Kidney (tissue), 14 donors: ENCODE measurements around the gene CPT1C. TPM values are rescaled to one million over a fixed set of nuclear protein-coding genes. Genes with fewer than 3 reads are reported as not detected.

Experiments used
- DNase-seq, 5 donors: peaks; one replicate each; pipeline ENCODE4 v3.0.0-alpha.2; 2013 to 2020
- FAIRE-seq: peaks from 2 replicates; lab custom pipeline; 2012; peaks lifted over from hg19 to GRCh38; lab: Jason Lieb, UNC
- H3K27ac ChIP-seq, 2 donors: one replicate each; pipeline ENCODE4 v1.7.0; 2013; ENCODE audit warnings: low read depth in 2 of 2, low read length in 2 of 2, inconsistent platforms in 1 of 2
- H3K27me3 ChIP-seq: one replicate; pipeline ENCODE4 v1.7.1; 2013; ENCODE audit warnings: low read length, inconsistent platforms; ENCODE audit not compliant: control insufficient read depth, insufficient read depth
- H3K36me3 ChIP-seq, 3 donors: one replicate each; pipeline versions ENCODE4 v1.7.0 to v1.7.1; 2013; ENCODE audit warnings: low read length in 3 of 3, control low read depth in 1 of 3, inconsistent platforms in 1 of 3; ENCODE audit not compliant: insufficient read depth in 3 of 3, control insufficient read depth in 2 of 3
- H3K4me1 ChIP-seq, 3 donors: one replicate each; pipeline versions ENCODE4 v1.7.0 to v1.7.1; 2013; ENCODE audit warnings: low read length in 3 of 3, inconsistent platforms in 1 of 3, low read depth in 1 of 3; ENCODE audit not compliant: control insufficient read depth in 2 of 3, insufficient read depth in 2 of 3
- H3K4me3 ChIP-seq, 3 donors: one replicate each; pipeline versions ENCODE4 v1.7.0 to v1.8.1; 2013; ENCODE audit warnings: low read length in 3 of 3, control low read depth in 1 of 3, inconsistent platforms in 1 of 3
- H3K9ac ChIP-seq, 3 donors: one replicate each; pipeline versions ENCODE4 v1.7.0 to v1.7.1; 2013; ENCODE audit warnings: low read length in 3 of 3, control low read depth in 1 of 3, inconsistent platforms in 1 of 3
- H3K9me3 ChIP-seq, 3 donors: one replicate each; pipeline versions ENCODE4 v1.7.0 to v1.7.1; 2013; ENCODE audit warnings: low read length in 3 of 3, control low read depth in 1 of 3, inconsistent platforms in 1 of 3; ENCODE audit not compliant: control insufficient read depth in 2 of 3, insufficient read depth in 1 of 3
- intact Hi-C: fragments of 100-400 bp; cut with DNase I; formaldehyde crosslinking; loops from one replicate; pipeline ENCODE4 v1.11.1; 2022
- polyA plus RNA-seq: library from polyadenylated mRNA; stranded (reverse); fragments of 350-450 nt; fragmentation: Illumina TruSeq; extraction: RNeasy Lipid Tissue Mini Kit (QIAGEN cat#74804); gene quantifications from one replicate; pipeline ENCODE4 v1.2.3, GENCODE V29; 2014; ENCODE audit warnings: low read depth, low replicate concordance; ENCODE audit not compliant: insufficient read depth
- total RNA-seq: library from RNA; stranded (reverse); fragmentation: NEBNext Ultra II Directional; extraction: Animal tissue kit (Norgen Biotek cat#: 25700); gene quantifications from one replicate; pipeline ENCODE4 v1.2.1, GENCODE V29; 2021
- TF ChIP-seq, protein P1 (sequence below): IDR thresholded peaks from 3 replicates; pipeline ENCODE4 v1.5.1; 2012; ENCODE audit warnings: mild to moderate bottlenecking, moderate library complexity, borderline replicate concordance; ENCODE audit not compliant: insufficient read depth; ENCODE audit errors: extremely low read depth
- donor health status: control.
- donor health status: control.
- donor health status: control.
- donor health status: control.
- donor health status: control.
- donor health status: DM: yes; HTN: yes; CAD: no.
- donor health status: Normal renal cell carcinoma (clear cell type).

The CPT1C gene
- total and polyA plus RNA-seq, 2 donors from 2014 or later, result 2.6 to 6.0 TPM

DNA sequence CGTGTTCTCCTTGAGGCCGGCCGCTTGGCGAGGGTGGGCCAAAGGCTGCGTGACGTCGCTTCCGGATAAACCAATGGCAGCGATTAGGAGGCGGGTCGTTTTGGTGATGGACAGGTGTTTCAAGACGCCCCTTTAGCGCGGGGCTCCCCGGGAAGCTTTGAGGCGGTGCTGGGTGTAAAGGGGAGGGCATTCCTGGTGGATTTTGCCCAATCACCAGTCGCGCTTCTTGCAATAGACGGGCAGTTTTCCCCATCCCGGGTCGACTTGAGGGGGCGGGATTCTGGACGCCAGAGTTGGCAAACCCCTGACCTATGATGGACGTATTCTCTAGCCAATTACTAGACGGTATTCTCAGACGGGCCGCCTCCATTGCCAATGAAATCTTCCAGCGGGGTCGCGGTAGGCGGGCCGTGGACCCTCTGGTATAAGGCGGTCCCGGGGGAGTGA, 14.1 kb upstream of the CPT1C start:
- FAIRE-seq, result peak; percentile 99
- H3K9me3 ChIP-seq, result no peaks in the 10 kb centered on the region
- DNase-seq, result peak; percentile 100
- TF ChIP-seq, protein P1, sequence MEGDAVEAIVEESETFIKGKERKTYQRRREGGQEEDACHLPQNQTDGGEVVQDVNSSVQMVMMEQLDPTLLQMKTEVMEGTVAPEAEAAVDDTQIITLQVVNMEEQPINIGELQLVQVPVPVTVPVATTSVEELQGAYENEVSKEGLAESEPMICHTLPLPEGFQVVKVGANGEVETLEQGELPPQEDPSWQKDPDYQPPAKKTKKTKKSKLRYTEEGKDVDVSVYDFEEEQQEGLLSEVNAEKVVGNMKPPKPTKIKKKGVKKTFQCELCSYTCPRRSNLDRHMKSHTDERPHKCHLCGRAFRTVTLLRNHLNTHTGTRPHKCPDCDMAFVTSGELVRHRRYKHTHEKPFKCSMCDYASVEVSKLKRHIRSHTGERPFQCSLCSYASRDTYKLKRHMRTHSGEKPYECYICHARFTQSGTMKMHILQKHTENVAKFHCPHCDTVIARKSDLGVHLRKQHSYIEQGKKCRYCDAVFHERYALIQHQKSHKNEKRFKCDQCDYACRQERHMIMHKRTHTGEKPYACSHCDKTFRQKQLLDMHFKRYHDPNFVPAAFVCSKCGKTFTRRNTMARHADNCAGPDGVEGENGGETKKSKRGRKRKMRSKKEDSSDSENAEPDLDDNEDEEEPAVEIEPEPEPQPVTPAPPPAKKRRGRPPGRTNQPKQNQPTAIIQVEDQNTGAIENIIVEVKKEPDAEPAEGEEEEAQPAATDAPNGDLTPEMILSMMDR, result no peak
- intact Hi-C loops, result no loop called here
- H3K27me3 ChIP-seq, result no peaks in the 10 kb centered on the region
- peak overlapping the region; percentile 89 to 99 (median 99) for H3K9ac ChIP-seq
- peaks cover 0 to 1% (median 0%) of the 10 kb centered on the region in 3 donors for H3K36me3 ChIP-seq
- H3K27ac ChIP-seq, result peak overlapping the region; percentile 87 to 95
- H3K4me3 ChIP-seq, result peak overlapping the region; percentile 4 to 95 (median 87)
- H3K4me1 ChIP-seq, result peaks cover 0 to 23% (median 6%) of the 10 kb centered on the region in 3 donors

DNA sequence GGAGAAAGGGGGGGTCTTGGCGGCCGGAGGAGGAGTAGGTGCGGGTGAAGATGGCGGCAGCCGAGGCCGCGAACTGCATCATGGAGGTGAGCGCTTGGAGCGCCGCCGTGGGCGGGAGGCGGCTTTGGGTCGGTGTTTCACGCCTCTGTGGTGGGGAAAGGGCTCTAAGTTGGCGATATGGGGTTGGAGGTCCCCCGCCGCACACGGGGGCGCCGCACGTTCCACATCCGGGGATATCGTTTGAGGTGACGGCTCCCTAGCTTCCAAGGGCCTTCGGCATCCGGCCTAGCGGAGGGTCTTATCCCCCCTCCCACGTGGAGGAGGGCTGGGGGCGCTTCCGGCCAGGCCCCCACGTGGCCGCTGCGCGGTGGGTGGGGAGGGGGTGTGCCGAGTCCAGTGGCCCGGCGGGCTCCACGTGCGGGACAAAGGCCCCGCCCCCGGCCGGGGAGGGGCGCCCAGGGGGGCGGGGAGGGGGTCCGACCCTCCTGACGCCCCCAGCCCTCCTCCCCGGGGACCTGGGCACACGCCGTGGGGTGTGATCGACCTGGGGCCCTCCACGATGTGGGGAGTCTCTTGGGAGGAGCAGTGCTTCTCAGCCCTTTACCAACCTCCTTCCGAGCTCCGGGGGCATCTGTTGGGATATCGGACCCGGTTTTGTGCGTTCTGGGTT, 13.6 kb upstream of the CPT1C start, which contains the start of gene PRMT1:
PRMT1 (plus strand) TSS at position 41 of the 670 bp plus-strand sequence; CDS start at position 51, 10 bp downstream.
- DNase-seq (peak in 4 of 5 donors; percentile 57 to 90 (median 77)), FAIRE-seq (no peak)
- H3K36me3 ChIP-seq, result peaks cover 0 to 7% (median 5%) of the 10 kb centered on the region in 3 donors

DNA sequence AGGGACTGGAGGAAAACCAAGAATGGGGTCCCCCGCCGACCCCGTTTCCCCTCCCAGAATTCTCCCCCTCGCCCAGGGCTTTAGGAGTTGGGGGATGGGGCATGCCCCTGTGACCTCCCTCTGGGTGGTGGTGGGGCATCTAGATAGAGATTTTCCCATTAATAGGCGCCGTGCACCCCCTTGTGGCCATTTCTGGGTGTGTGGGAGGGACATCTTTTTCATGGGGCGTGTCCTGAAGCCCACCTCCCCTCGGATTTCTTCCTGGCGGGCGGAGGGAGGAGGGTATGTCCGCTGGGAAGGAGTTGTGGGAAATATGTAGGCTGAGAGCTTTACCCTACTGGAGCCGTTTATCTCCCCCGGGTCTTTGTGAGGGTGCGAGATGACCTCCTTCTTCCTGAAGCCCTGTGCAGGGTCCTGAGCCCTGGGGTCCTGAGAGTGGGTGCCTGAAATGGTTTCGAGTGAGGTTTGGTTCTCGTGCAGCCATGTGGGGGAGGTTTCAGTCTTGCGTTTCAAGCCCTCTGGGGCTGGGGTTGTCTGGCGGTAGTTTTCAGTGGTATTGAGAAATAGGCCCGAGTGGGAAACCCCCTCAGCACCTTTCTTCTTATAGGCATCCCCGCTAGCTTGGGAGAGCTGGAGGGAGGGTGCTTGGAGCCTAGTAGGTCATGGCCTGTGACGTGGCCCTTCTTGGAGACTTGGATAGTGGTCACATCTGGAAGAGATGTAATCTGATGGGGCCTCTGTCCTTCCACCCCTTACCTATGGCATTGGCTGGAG, 12.8 kb upstream of the CPT1C start:
- H3K4me3 ChIP-seq, result peak overlapping the region; percentile 87 to 95 (median 90)
- H3K36me3 ChIP-seq, result peaks cover 0 to 9% (median 7%) of the 10 kb centered on the region in 3 donors
- peak overlapping the region; percentile 87 to 95 for H3K27ac ChIP-seq
- H3K4me1 ChIP-seq, result peaks cover 0 to 17% (median 6%) of the 10 kb centered on the region in 3 donors
- H3K9ac ChIP-seq, result peak overlapping the region; percentile 2 to 99 (median 20)
- DNase-seq (peak in 4 of 5 donors; percentile 92 to 96 (median 95)), FAIRE-seq (no peak)
- TF ChIP-seq, protein P1, result peak; percentile 54
- H3K9me3 ChIP-seq, result no peaks in the 10 kb centered on the region
- intact Hi-C loops, result no loop called here
- no peaks in the 10 kb centered on the region for H3K27me3 ChIP-seq

More for the DNA sequence above, 13.6 kb upstream of the CPT1C start, which contains the start of gene PRMT1:
- Histone ChIP-seq H3K9ac (peak within 1 kb of the TSS; percentile 97 to 99 (median 99)), H3K4me1 (peaks cover 0 to 18% (median 6%) of the 10 kb centered on the region in 3 donors), H3K4me3 (peak within 1 kb of the TSS; percentile 87 to 95 (median 93)), H3K27me3 (no peaks in the 10 kb centered on the region), H3K9me3 (no peaks in the 10 kb centered on the region), H3K27ac (peak within 1 kb of the TSS; percentile 95 to 97)
- intact Hi-C loops, result no loop called here
- TF ChIP-seq, protein P1, result no peak
